Measurements from ENCODE around the gene ITPR2. TPM values are rescaled to one million over a fixed set of nuclear protein-coding genes. Genes with fewer than 3 reads are reported as not detected.

ITPR2 gene
- polyA plus RNA-seq, 2 of the 4 experiments (the other 2 are of a cell fraction) = 3.1 to 8.1 TPM

DNA sequence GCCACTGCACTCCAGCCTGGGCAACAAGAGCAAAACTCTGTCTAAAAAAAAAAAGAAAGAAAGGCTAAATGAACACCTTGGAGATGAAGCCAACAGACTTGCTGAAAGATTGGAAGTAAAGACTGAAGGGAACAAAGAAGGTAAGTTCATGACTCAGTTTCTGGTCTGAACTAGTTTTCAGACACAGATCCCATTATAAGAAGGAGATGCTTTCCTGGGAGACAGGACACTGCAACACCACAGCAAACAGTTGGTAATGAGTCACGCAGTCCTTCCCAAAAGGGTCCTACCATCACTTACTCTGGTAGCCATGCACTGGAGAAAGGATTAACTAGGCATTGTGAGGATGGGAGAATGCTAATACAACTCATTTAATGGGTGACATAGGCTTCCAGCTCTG lies 540.4 kb downstream of the ITPR2 start:
- H3K4me1 ChIP-seq = no peaks in the 10 kb centered on the region

DNA sequence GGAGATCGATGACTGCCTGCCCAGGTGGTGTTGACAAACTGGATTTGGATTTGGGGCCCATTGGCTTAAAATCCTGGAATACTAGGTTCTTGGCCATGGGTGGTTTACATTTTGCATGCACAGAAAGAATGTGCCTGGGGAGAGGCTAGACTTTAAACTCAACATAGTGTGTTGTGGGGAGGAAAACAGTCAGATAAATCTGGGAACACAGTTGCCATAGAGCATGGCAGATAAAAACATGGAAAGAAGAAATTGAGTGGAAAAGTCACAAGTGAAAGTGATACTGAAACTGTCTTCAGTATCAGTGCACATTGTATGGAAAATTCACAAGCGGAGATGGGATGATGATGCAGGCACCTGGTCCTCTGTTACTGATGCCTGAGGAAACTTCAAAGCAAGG lies 542.4 kb downstream of the ITPR2 start:
- Histone ChIP-seq H3K4me1 (no peaks in the 10 kb centered on the region), H3K4me2 (no peak overlapping the region), H3K4me3 (no peak overlapping the region), H3K27ac (no peak overlapping the region), H3K9me3 (no peaks in the 10 kb centered on the region)
- no peak for FAIRE-seq
- ATAC-seq = no peak
- 50% methylated on average over 2 of the region's 2 CpGs for WGBS (ENCODE audit: missing lambda C conversion rate)
- TF ChIP-seq CBX8 (IDR thresholded peaks at IDR 0.05) (no peak), HEYL (CRISPR knock-in tag; IDR thresholded peaks at IDR 0.05) (no peak), RARB (CRISPR knock-in tag; IDR thresholded peaks at IDR 0.05) (no peak), NR3C1 (IDR thresholded peaks at IDR 0.05) (no peak), CEBPB (IDR thresholded peaks at IDR 0.05) (no peak), MYC (IDR thresholded peaks at IDR 0.05; ENCODE audit: borderline replicate concordance, low read length) (no peak), TP53 (CRISPR knock-in tag; IDR thresholded peaks at IDR 0.05) (no peak), KDM1A (IDR thresholded peaks at IDR 0.05; ENCODE audit: low read depth) (no peak), FOSL2 (IDR thresholded peaks at IDR 0.05) (no peak), FOSL2 (CRISPR knock-in tag; IDR thresholded peaks at IDR 0.05) (no peak)
- POLR2A ChIA-PET = no interaction called here
- CTCF ChIA-PET = interaction anchor here (1.1 kb wide), 1 partner anchor 167 kb away, joined by 3 read pairs; no protein-coding TSS in a partner anchor
- no peak for DNase-seq (ENCODE audit: low read depth in 1 of 2, low spot score in 1 of 2)

More for the DNA sequence above, 540.4 kb downstream of the ITPR2 start:
- Histone ChIP-seq H3K27ac (no peak overlapping the region), H3K9me3 (no peaks in the 10 kb centered on the region), H3K4me2 (no peak overlapping the region), H3K4me3 (no peak overlapping the region)
- POLR2A ChIA-PET = no interaction called here
- no peak for DNase-seq (ENCODE audit: low read depth in 1 of 2, low spot score in 1 of 2)
- CTCF ChIA-PET = no interaction called here
- TF ChIP-seq RNF2 (IDR thresholded peaks at IDR 0.05; ENCODE audit: borderline replicate concordance, low read depth) = no peak
- TF ChIP-seq EHF (CRISPR knock-in tag; IDR thresholded peaks at IDR 0.05) = no peak
- TF ChIP-seq, protein P1, sequence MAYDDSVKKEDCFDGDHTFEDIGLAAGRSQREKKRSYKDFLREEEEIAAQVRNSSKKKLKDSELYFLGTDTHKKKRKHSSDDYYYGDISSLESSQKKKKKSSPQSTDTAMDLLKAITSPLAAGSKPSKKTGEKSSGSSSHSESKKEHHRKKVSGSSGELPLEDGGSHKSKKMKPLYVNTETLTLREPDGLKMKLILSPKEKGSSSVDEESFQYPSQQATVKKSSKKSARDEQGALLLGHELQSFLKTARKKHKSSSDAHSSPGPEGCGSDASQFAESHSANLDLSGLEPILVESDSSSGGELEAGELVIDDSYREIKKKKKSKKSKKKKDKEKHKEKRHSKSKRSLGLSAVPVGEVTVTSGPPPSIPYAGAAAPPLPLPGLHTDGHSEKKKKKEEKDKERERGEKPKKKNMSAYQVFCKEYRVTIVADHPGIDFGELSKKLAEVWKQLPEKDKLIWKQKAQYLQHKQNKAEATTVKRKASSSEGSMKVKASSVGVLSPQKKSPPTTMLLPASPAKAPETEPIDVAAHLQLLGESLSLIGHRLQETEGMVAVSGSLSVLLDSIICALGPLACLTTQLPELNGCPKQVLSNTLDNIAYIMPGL (CRISPR knock-in tag; IDR thresholded peaks at IDR 0.05; ENCODE audit: borderline replicate concordance) = no peak
- TF ChIP-seq, protein P2, sequence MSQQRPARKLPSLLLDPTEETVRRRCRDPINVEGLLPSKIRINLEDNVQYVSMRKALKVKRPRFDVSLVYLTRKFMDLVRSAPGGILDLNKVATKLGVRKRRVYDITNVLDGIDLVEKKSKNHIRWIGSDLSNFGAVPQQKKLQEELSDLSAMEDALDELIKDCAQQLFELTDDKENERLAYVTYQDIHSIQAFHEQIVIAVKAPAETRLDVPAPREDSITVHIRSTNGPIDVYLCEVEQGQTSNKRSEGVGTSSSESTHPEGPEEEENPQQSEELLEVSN (IDR thresholded peaks at IDR 0.05; ENCODE audit: borderline replicate concordance, low read depth) = no peak
- no peak for TF ChIP-seq GATA3 (IDR thresholded peaks at IDR 0.05; ENCODE audit: borderline replicate concordance)
- TF ChIP-seq, protein P3, sequence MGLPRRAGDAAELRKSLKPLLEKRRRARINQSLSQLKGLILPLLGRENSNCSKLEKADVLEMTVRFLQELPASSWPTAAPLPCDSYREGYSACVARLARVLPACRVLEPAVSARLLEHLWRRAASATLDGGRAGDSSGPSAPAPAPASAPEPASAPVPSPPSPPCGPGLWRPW (IDR thresholded peaks at IDR 0.05) = no peak
- no peak for TF ChIP-seq BHLHE40 (IDR thresholded peaks at IDR 0.05; ENCODE audit: low read depth, low read length)
- TF ChIP-seq, protein P4, sequence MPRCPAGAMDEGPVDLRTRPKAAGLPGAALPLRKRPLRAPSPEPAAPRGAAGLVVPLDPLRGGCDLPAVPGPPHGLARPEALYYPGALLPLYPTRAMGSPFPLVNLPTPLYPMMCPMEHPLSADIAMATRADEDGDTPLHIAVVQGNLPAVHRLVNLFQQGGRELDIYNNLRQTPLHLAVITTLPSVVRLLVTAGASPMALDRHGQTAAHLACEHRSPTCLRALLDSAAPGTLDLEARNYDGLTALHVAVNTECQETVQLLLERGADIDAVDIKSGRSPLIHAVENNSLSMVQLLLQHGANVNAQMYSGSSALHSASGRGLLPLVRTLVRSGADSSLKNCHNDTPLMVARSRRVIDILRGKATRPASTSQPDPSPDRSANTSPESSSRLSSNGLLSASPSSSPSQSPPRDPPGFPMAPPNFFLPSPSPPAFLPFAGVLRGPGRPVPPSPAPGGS (IDR thresholded peaks at IDR 0.05) = no peak
- no peak for TF ChIP-seq CBX8 (IDR thresholded peaks at IDR 0.05)
- no peak for TF ChIP-seq POLR2A (IDR thresholded peaks at IDR 0.05; ENCODE audit: low read length)
- TF ChIP-seq, protein P5, sequence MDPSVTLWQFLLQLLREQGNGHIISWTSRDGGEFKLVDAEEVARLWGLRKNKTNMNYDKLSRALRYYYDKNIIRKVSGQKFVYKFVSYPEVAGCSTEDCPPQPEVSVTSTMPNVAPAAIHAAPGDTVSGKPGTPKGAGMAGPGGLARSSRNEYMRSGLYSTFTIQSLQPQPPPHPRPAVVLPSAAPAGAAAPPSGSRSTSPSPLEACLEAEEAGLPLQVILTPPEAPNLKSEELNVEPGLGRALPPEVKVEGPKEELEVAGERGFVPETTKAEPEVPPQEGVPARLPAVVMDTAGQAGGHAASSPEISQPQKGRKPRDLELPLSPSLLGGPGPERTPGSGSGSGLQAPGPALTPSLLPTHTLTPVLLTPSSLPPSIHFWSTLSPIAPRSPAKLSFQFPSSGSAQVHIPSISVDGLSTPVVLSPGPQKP (IDR thresholded peaks at IDR 0.05; ENCODE audit: low read depth, low read length) = no peak
- no peak for TF ChIP-seq RAD21 (conservative IDR thresholded peaks at IDR 0.05 in 1 of 2, IDR thresholded peaks at IDR 0.05 in 1 of 2)
- TF ChIP-seq, protein P6, sequence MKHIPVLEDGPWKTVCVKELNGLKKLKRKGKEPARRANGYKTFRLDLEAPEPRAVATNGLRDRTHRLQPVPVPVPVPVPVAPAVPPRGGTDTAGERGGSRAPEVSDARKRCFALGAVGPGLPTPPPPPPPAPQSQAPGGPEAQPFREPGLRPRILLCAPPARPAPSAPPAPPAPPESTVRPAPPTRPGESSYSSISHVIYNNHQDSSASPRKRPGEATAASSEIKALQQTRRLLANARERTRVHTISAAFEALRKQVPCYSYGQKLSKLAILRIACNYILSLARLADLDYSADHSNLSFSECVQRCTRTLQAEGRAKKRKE (CRISPR knock-in tag; IDR thresholded peaks at IDR 0.05; ENCODE audit: low read depth) = no peak
- no peak for TF ChIP-seq CHD4 (IDR thresholded peaks at IDR 0.05; ENCODE audit: borderline replicate concordance)
- no peak for TF ChIP-seq CEBPB (IDR thresholded peaks at IDR 0.05)
- no peak for TF ChIP-seq MYC (IDR thresholded peaks at IDR 0.05; ENCODE audit: borderline replicate concordance, low read length)
- TF ChIP-seq TP53 (CRISPR knock-in tag; IDR thresholded peaks at IDR 0.05) = no peak
- WGBS (ENCODE audit: missing lambda C conversion rate) = 90% methylated on average over 1 of the region's 1 CpG
- no peak for FAIRE-seq
- no peak for ATAC-seq

All from A549 (cell line).